GM12892 (cell line): Measurements from ENCODE around the gene SPRR2E. TPM values are rescaled to one million over a fixed set of nuclear protein-coding genes. Genes with fewer than 3 reads are reported as not detected.
"Not testable (repeated sequence)": the region's sequence is repeated elsewhere in the genome, so short reads cannot be mapped to it uniquely, and the experiment has no call there.

Experiments
- DNase-seq: peaks from one replicate; pipeline ENCODE4 v3.0.0; 2011; ENCODE audit not compliant: insufficient read length
- FAIRE-seq: peaks from 2 replicates; lab custom pipeline; 2011; peaks lifted over from hg19 to GRCh38; lab: Jason Lieb, UNC
- POLR2A ChIP-seq: IDR thresholded peaks from 2 replicates; pipeline ENCODE4 v1.6.1; 2011; ENCODE audit warnings: low read depth, low read length, control low read depth
- POLR2AphosphoS5 ChIP-seq: IDR thresholded peaks from 2 replicates; pipeline ENCODE4 v1.6.1; 2011; ENCODE audit warnings: low read depth, low read length, control low read depth
- TAF1 ChIP-seq: IDR thresholded peaks from 2 replicates; pipeline ENCODE4 v1.6.1; 2011; ENCODE audit warnings: low read depth, mild to moderate bottlenecking, control low read depth, low read length, borderline replicate concordance
- polyA plus RNA-seq: library from polyadenylated mRNA; unstranded; fragments of >200 nt; gene quantifications from one replicate; pipeline ENCODE4 v1.2.1, GENCODE V29; 2012; ENCODE audit warnings: missing spikeins, inconsistent platforms; ENCODE audit not compliant: missing spikeins

SPRR2E gene
- polyA plus RNA-seq, result not detected

DNA sequence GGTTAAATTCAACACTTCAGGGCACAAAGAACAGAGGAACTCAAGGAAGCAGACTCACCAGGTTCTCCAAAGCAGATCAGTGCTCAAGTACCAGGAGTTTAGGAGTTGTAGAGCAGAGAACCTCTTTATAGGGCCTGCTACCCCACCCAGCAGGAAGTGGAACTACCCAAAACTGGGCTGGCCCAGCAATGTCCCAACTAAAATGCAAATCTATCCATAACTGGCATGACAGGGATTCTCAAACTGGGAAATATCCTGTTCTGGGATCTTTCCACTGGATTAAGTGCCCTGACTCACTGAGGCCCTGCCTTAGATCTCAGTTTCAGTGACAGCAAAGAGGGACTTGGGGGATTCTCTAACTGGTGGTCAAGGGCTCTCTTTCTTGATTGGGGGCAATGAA is at the start of gene SPRR2E:
SPRR2E (minus strand) TSS at position 101 of the 400 bp plus-strand sequence. CDS start 775 bp downstream, outside the sequence.
- no peak for TF ChIP-seq TAF1
- no peak for TF ChIP-seq POLR2A
- TF ChIP-seq POLR2AphosphoS5, result no peak
- DNase-seq, result no peak
- FAIRE-seq, result no peak

DNA sequence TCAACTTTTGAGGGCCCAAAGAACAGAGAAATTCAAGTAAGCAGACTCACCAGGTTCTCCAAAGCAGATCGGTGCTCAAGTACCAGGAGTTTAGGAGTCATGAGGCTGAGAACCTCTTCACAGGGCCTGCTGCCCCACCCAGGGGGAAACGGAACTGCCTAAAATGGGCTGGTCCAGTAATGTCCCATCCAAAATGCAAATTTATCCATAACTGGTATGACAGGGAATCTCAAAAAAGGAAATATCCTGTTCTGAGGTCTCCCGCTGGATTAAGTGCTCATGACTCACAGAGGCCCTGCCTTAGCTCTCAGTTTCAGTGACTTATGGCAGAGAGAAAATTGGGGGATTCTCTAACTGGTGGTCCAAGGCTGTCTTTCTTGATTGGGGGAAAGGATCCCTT is 47.1 kb upstream of the SPRR2E start:
- TF ChIP-seq POLR2AphosphoS5 (no peak), POLR2A (no peak), TAF1 (no peak)

DNA sequence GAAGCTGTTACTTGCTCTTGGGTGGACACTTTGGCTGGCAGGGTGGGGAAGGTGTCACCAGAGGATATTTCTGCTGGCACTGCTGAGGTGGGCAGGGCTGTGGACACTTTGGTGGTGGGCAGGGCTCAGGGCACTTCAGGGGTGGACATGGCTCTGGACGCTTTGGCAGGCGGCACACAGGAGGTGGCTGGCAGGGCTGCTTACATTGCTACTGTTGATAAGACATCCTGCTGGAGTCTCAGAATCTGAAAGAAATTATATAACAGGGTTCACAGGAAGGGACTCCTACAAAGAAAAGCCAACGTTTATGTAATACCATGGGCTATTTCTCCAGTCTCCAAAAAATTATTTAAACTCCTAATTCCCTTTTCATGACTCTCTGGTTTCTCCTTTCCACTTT is 46.2 kb upstream of the SPRR2E start:
- DNase-seq (no peak), FAIRE-seq (no peak)
- no peak for TF ChIP-seq POLR2A

More for the DNA sequence above, 47.1 kb upstream of the SPRR2E start:
- FAIRE-seq (no peak), DNase-seq (no peak)

DNA sequence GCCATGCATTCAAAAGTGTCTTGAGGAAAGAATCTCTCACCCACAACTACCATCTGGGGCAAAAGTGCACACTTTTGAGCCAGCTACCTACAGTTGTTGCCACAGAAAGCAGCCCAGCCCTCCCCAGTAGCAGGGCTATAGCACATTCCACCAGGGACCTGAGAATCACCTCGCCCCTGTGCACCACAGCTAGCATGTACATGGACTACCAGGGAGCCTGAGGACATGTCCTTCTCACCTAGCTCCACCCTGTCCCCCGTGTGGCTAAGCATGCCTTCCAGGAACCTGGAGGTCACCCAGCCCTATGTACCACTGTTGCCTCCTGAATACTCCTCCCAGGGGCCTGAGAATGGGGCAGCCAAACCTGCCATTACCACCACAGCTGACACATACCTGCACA is 39.4 kb upstream of the SPRR2E start:
- no peak for DNase-seq
- no peak for FAIRE-seq
- no peak for TF ChIP-seq TAF1
- no peak for TF ChIP-seq POLR2AphosphoS5
- no peak for TF ChIP-seq POLR2A

DNA sequence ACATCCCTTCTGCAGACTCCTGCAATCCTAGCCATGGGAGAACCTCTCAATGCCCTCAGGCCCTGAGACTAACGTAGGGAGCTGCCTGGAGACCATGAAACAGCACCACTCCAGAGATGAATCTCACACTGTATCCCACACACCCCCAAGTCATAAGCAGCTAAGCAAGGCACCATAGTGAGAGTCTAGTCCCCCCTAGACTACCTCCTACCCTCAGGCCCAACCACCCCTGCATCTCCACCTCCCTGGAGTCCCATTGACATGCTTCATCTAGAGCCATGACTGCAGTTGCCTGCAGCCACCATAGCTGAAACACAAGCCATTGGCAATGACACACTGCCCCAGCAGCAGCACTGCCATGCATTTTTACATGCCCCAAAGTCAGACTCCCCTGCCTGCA is 38.9 kb upstream of the SPRR2E start:
- no peak for TF ChIP-seq TAF1
- TF ChIP-seq POLR2AphosphoS5, result no peak
- no peak for TF ChIP-seq POLR2A
- DNase-seq, result no peak
- FAIRE-seq, result no peak

DNA sequence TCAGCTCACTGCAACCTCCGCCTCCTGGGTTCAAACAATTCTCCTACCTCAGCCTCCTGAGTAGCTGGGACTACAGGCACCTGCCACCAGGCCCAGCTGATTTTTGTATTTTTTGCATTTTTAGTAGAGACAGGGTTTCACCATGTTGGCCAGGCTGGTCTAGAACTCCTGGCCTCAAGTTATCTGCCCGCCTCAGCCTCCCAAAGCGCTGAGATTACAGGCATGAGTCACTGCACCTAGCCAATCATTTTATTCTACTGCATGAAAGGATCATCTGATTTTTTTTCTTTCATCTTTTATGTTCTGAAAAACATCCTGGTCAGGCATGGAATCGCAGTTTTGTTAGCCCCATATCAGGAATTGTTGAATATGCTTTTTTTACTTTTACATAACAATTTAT is 34.4 kb upstream of the SPRR2E start:
- not testable (repeated sequence) for DNase-seq, FAIRE-seq

DNA sequence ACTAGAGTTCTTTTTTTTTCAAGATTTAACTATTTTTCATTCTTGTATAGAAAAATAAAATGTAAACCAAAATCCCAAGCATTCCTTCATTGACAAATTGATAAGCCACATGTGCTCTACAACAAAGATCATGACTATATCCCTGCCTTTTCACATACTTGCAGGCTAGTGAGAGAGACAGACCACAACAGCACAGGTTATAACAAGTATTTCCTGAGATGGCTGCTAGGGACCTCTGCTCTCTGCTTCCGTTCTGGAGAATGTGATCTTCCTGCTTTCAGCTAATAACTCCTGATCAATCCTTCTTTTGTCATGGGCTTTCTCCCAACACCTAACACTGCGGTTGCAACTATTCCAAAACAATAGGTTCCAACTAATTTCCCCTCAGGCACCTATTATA is 33.0 kb upstream of the SPRR2E start:
- no peak for TF ChIP-seq POLR2A
- no peak for TF ChIP-seq POLR2AphosphoS5
- FAIRE-seq (no peak), DNase-seq (no peak)

DNA sequence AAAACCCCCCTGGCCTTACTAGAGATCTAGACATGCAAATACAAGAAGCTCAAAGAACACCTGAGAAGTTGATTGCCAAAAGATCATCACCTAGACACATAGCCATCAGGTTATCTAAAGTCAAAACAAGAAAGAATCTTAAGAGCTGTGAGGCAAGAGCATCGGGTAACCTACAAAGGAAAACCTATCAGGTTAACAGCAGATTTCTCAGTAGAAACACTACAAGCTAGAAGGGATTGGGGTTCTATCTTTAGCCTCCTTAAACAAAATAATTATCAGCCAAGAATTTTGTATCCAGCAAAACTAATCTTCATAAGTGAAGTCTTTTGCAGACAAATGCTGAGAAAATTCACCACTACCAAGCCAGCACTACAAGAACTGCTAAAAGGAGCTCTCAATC is 31.2 kb upstream of the SPRR2E start:
- DNase-seq, result no peak
- no peak for FAIRE-seq
- no peak for TF ChIP-seq TAF1
- no peak for TF ChIP-seq POLR2AphosphoS5
- TF ChIP-seq POLR2A, result no peak

DNA sequence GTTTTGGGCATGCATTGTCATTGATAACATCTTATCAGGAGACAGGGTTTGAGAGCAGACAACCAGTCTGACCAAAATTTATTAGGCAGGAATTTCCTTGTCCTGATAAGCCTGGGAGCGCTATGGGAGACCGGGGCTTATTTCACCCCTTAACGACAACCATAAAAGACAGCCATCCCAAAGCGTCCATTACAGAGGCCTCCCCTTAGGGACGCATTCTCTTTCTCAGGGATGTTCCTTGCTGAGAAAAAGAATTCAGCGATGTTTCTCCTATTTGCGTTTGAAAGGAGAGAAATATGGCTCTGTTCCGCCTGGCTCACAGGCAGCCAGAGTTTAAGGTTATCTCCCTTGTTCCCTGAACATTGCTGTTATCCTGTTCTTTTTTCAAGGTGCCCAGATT is 29.5 kb upstream of the SPRR2E start:
- DNase-seq, FAIRE-seq: not testable (repeated sequence)

DNA sequence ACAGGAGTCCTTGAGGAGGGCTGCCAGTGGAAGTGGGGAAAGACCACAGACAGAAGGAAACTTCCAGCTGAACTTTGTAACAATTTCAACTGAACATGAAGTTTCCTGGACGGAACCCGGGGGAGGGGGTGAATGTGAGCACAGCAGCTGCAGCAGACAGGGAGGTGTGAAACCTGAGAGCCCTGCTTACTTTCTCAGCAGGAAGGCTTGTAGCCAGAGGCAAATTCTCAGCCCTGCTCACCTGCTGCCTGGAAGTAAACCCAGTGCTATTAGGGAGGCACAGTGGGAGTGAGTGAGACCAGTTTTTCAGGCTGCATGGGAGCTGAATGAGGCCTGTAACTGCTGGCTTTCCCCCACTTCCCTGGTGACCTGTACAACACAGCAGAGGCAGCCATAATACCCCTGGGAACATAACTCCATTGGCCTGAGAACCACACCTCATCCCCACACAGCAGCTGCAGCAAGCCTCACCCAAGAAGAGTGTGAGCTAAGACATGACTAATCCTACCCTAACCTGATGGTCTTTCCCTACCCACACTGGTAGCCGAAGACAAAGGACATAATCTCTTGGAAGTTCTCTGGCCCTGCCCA is 28.6 kb upstream of the SPRR2E start:
- DNase-seq (no peak), FAIRE-seq (no peak)
- TF ChIP-seq TAF1, result no peak
- no peak for TF ChIP-seq POLR2A
- no peak for TF ChIP-seq POLR2AphosphoS5

DNA sequence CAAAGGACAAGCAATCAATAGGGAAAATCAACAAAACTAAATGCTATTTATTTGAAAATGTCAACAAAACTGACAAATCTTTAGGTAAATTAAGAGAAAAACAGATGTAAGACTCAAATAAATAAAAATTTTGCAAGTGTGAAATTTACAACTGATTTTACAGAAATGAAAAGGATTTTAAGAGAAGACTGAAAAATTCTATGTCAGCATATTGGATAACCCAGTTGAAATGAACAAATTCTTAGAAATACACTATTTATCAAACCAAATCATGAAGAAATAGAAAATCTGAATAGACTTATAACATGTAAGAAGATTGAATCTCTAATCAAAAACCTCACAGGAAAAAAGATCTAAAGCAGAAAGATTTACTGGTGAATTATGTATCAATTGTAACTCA is 26.6 kb upstream of the SPRR2E start:
- no peak for TF ChIP-seq TAF1
- DNase-seq (no peak), FAIRE-seq (no peak)

DNA sequence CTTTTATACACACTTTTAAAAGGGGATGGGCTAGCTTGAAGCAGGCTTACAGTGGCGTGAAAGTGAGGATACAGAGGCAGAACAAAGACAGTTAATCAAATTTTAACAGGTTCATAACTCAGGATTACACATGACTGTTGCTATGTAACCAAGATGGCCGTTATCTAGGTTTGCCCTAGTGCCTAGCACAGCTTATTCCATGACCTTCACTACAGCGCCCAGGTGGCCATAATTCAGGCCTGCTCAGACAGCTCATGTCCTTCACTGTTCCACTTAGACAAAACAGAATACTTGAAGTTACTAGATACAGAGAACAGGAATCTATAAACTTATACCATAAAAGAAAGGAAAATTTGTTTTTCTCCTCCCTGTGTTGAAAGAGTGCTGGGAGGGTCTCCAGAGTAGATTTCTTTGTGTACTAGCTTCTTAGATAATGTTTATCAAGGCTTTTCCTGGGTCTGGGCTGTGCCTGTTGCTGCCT is 25.2 kb upstream of the SPRR2E start:
- no peak for DNase-seq
- TF ChIP-seq TAF1 (no peak), POLR2A (no peak), POLR2AphosphoS5 (no peak)
- FAIRE-seq, result no peak

DNA sequence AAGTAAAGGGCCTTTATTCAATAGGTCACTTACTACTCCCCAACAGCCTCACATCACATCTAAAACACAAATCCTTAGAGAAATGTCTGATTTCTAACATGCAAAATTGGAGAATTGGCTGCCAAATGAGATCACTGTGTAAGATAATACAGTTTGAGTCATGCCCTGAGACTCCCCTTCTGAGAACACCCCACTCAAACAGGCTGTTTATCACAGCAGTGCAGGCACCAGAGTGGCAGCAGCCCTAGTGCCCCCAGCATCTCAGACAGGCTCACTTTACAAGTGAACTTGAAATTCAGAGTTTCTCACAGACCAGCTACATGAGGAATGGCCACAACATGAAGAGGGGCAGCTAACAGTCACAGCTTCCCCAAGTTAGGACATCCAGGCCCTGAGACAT is 20.9 kb upstream of the SPRR2E start:
- FAIRE-seq, DNase-seq: not testable (repeated sequence)

DNA sequence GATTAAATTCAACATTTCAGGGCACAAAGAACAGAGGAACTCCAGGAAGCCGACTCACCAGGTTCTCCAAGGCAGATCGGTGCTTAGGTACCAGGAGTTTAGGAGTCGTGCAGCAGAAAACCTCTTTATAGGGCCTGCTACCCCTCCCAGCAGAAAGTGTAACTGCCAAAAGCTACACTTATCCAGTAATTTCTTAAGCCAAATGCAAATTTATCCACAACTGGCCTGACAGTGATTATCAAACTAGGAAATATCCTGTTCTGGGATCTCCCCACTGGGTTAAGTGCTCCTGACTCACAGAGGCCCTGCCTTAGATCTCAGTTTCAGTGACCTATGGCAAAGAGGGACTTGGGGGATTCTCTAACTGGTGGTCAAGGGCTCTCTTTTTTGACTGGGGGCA is 19.1 kb upstream of the SPRR2E start, which contains the start of gene SPRR2F:
SPRR2F (minus strand) TSS at position 101 of the 400 bp plus-strand sequence. CDS start 783 bp downstream, outside the sequence.
- no peak for TF ChIP-seq POLR2A
- TF ChIP-seq POLR2AphosphoS5, result no peak
- no peak for TF ChIP-seq TAF1
- no peak for FAIRE-seq

DNA sequence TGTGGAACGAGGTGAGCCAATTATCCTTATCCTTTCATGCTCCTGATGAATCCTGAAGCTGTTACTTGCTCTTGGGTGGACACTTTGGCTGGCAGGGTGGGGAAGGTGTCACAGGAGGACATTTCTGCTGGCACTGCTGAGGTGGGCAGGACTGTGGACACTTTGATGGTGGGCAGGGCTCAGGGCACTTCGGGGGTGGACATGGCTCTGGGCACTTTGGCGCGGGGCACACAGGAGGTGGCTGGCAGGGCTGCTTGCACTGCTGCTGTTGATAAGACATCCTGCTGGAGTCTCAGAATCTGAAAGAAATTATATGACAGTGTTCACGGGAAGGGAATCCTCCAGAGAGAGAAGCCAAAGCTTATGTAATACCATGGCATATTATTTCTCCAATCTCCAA is 18.1 kb upstream of the SPRR2E start:
- not testable (repeated sequence) for FAIRE-seq

More for the DNA sequence above, 19.1 kb upstream of the SPRR2E start, which contains the start of gene SPRR2F:
- no peak for DNase-seq

More for the DNA sequence above, 18.1 kb upstream of the SPRR2E start:
- DNase-seq, result not testable (repeated sequence)
